ENCODE results near the gene TK2. TPM values are rescaled to one million over a fixed set of nuclear protein-coding genes. Genes with fewer than 3 reads are reported as not detected.

TK2 gene
- total and polyA plus RNA-seq, 3 experiments from 2014 or later, result 5.6 to 10.4 (median 5.6) TPM

DNA sequence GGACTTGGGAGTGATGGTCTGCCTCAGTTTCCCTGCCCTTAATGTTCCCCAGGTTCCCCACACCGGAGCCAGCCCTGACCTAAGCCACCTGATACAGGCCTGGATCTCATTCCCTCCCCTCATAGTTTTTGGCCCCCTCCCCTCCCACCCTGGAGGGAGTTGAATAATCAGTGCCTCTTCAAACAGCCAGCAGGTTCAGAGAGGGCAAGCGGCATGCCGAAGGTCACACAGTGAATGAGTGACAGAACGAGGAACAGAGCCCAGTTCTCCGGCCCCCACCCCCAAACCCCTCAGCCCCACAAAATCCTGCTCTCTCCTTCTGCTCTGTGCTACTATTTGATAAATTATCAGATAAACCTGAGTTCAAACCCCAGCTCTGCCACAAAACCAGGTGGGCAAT is 91.6 kb downstream of the TK2 start:
- Mint-ChIP-seq H3K4me1 (no peaks in the 10 kb centered on the region), H3K9me3 (peaks cover 0 to 2% (median 0%) of the 10 kb centered on the region in 5 donors), H3K27ac (no peak overlapping the region), H3K36me3 (no peaks in the 10 kb centered on the region), H3K4me3 (no peak overlapping the region), H3K27me3 (peaks cover 19 to 41% of the 10 kb centered on the region in 2 donors)
- CTCF ChIA-PET, result no interaction called here
- no peaks in the 10 kb centered on the region for H3K36me3 ChIP-seq (ENCODE audit: insufficient read depth, low read length)
- POLR2A ChIA-PET, result no interaction called here
- H3K27me3 ChIP-seq (ENCODE audit: insufficient read depth, low read length, poor library complexity, severe bottlenecking), result peaks cover 5% of the 10 kb centered on the region
- no peak overlapping the region for H3K27ac ChIP-seq (ENCODE audit: low read depth, low read length)
- H3K9me3 ChIP-seq (ENCODE audit: low read length), result no peaks in the 10 kb centered on the region
- DNase-seq, result no peak
- no peaks in the 10 kb centered on the region for H3K4me1 ChIP-seq (ENCODE audit: insufficient read depth, low read length)
- H3K4me3 ChIP-seq (ENCODE audit: low read length), result no peak overlapping the region

Other genes with a start within 250 kb of the TK2 start
- gene CDH5, start 183.4 kb downstream of the TK2 start, total RNA-seq, result not detected
- not detected for gene CDH5, start 183.4 kb downstream of the TK2 start, polyA plus RNA-seq
- not detected for gene BEAN1, start 122.8 kb downstream of the TK2 start, total RNA-seq
- gene BEAN1, start 122.8 kb downstream of the TK2 start, polyA plus RNA-seq, result 0.09 TPM
- gene CKLF, start 2.5 kb upstream of the TK2 start, total RNA-seq, result 100 to 1,000 TPM; 118 to 121 TPM
- 265 TPM for gene CKLF, start 2.5 kb upstream of the TK2 start, polyA plus RNA-seq
- gene CMTM1, start 16.3 kb upstream of the TK2 start, total RNA-seq, result 1 to 10 TPM; 8.2 to 8.6 TPM
- gene CMTM1, start 16.3 kb upstream of the TK2 start, polyA plus RNA-seq, result 1.2 TPM
- under 1 TPM; 0.22 to 0.24 TPM for gene CMTM2, start 29.3 kb upstream of the TK2 start, total RNA-seq
- not detected for gene CMTM2, start 29.3 kb upstream of the TK2 start, polyA plus RNA-seq
- 10 to 100 TPM; 68.0 to 71.8 TPM for gene CMTM3, start 54.6 kb upstream of the TK2 start, total RNA-seq
- gene CMTM3, start 54.6 kb upstream of the TK2 start, polyA plus RNA-seq, result 131 TPM
- 1 to 10 TPM; 4.1 to 4.4 TPM for gene CMTM4, start 146.6 kb upstream of the TK2 start, total RNA-seq
- gene CMTM4, start 146.6 kb upstream of the TK2 start, polyA plus RNA-seq, result 0.20 TPM
- 10 to 100 TPM; 50.5 to 53.8 TPM for gene DYNC1LI2, start 201.5 kb upstream of the TK2 start, total RNA-seq
- 35.0 TPM for gene DYNC1LI2, start 201.5 kb upstream of the TK2 start, polyA plus RNA-seq